GM18520 (cell line): ENCODE measurements around the gene CAPNS2.
"Not testable (repeated sequence)": the region's sequence is repeated elsewhere in the genome, so short reads cannot be mapped to it uniquely, and the experiment has no call there.

ENCODE experiments used
- ATAC-seq: cut with Tn5 transposase; IDR thresholded peaks from one replicate; pipeline ENCODE4 v1.9.1; 2021; ENCODE audit not compliant: unreplicated experiment

CAPNS2 gene

GRCh38 chr16:55567382-55567781 is 898 bp downstream of the CAPNS2 start:
- no peak for ATAC-seq

DNA sequence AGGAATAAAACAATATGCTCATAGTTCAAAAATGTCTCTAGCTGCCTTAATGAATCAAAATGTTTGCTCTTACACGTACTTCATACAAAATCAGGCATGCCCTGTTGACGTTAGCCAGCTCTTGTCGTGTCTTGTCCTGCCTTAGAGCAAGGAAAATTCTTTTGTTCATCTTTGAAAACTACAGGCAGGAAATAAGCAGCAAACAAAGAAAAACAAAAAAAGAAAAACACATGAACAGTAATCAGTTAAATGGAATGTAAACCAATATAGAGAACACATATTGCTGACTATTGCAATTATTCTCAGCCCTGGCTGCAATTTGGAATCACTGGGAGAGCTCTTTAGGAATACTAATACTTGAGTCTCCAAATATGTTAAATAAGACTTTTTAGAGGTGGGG is 1.7 kb downstream of the CAPNS2 start:
- ATAC-seq: no peak

- no peak for ATAC-seq
Measured at GRCh38 chr16:55569025-55569424, 2.5 kb downstream of the CAPNS2 start.

DNA sequence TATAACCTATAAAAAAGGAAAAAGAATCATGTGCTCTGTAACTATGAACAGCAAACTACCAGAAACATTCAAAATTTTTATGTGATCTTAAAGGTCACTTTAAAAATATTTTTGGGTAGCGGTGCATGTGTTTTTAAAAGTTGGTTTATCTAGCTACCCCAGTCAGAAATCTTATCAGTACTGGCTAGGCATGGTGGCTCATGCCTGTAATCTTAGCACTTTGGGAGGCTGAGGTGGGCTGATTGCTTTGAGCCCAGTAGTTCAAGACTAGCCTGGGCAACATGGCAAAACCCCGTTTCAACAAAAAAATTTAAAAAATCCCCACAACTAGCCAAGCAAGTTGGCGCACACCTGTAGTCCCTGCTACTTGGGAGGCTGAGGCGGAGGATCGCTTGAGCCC is 3.7 kb downstream of the CAPNS2 start:
- no peak for ATAC-seq

DNA sequence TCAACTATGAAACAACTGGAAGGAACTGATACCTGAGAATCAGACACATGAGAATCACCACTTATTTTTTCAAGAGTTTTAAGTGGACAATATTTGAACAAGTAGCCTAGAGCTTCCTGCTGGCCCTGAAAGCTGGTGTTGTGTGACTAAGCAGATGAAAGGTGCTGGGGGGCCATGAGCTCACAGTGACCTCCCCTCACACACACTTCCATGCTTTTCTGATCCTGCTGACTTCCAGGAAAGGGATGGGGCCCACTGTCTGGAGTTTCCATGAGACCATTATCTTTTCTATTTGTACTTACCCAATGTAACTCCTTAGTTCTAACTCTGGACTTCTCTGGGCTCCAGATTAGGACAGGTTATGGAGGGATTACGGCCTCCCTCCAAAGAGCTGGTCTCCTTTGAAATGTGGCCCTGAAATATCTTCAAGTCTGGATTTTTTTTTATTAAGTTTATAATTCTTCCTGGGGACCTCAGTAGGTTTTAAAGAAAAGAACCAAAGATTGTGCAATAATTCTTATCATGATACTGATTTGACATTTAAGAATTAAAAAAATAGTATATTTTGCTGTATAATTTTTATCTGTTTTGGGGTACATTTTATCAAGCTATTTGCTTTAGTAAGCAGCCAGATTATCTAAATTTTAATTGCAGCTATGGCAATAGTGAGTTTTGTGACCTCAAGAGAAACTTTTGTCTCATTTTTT is 4.9 kb downstream of the CAPNS2 start:
- no peak for ATAC-seq

- no peak for ATAC-seq
Measured at GRCh38 chr16:55572439-55572838, 6.0 kb downstream of the CAPNS2 start.

GRCh38 chr16:55574811-55575210 is 8.3 kb downstream of the CAPNS2 start:
- ATAC-seq: no peak

- no peak for ATAC-seq
Measured at GRCh38 chr16:55575496-55575895, 9.0 kb downstream of the CAPNS2 start.

GRCh38 chr16:55576384-55576783 is 9.9 kb downstream of the CAPNS2 start:
- no peak for ATAC-seq

DNA sequence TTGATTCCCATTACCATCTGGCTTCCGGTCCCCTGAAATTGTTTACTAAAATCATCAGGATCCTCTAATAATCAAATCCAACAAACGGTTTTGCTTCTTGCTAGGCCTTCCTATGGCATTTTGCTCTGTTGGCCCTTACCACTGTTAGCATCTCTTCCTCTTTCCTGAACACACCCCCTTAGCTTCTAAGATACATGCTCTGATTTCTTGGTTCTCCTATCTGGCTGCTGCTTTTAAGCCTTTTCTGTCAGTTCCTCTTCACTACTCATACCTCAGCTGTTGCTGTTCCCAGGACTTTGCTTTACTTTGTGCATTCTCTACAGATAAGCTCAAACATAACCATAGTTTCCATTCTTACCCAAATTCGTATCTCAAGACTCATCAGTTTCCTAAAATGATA is 11.4 kb downstream of the CAPNS2 start:
- ATAC-seq: no peak

GRCh38 chr16:55585631-55586030 is 19.1 kb downstream of the CAPNS2 start:
- no peak for ATAC-seq

- ATAC-seq: no peak
Measured at GRCh38 chr16:55588799-55589198, 22.3 kb downstream of the CAPNS2 start.

DNA sequence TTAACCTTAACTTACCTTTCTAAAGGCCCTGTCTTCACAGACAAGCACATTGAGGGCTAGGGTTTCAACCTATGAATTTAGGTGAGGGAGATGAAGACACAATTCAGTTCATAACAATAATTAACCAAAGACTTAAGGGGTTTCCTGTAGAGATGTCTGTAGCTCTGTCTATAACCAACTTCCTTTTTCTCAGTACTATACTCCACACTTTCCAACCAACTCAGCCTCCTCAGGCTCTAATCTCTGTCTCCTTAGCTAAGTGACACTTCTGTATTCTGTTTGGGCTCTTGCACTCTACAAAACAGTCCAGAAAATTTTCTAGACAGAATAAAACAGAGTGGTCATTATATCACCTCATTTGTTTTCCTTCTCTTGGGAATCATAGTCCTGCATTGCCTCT is 25.8 kb downstream of the CAPNS2 start:
- ATAC-seq: no peak

- no peak for ATAC-seq
Measured at GRCh38 chr16:55597928-55598327, 31.4 kb downstream of the CAPNS2 start.

GRCh38 chr16:55605754-55606336 is 39.4 kb downstream of the CAPNS2 start:
- no peak for ATAC-seq

GRCh38 chr16:55613613-55614335 is 47.3 kb downstream of the CAPNS2 start:
- ATAC-seq: no peak

DNA sequence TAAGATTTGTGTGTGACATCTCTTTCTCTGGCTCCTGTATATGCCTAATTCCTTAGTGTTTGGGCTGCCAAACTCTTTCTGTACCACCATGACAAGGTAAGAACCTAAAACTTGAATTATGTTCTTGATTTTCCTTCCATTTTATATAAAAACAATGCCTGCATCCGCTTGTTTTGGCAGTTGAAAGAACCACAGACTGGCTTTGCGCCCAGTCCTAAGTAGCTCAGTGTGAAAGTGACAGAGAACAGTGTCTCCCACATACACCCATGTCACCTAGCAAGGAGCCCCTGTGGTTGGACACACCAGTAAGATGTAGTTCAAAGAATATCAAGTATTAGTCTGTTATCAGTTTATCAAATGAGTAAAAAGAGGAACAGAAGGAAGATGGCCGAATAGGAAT is 48.6 kb downstream of the CAPNS2 start:
- ATAC-seq: no peak

- ATAC-seq: not testable (repeated sequence)
Measured at GRCh38 chr16:55615670-55616069, 49.2 kb downstream of the CAPNS2 start.
